ENCODE measurements around the gene RASGEF1C.

DNA sequence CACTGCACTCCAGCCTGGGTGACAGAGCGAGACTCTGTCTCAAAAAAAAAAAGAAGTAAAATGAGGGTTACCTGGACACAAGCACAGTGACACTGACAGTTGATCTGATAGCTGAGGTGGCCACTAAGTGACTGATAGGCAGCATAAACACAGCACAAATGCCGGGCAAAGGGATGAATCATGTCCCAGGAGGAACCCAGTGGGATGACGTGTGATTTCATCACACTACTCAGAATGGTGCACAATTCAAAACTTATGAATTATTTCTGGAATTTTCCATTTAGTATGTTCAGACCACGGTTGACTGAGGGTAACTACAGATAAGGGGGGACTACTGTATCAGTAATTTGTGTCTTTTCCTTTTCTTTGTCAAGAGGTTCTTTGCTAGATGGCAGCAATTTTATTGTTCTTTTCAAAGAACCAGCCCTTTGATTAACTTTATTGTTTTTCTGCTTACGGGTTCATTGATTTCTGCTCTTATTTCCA, 103.1 kb downstream of the RASGEF1C start:
- TF ChIP-seq EZH2phosphoT487 (conservative IDR thresholded peaks at IDR 0.05; ENCODE audit: low read length) (no peak), CTCF (IDR thresholded peaks at IDR 0.05; ENCODE audit: insufficient read depth, low read length, poor library complexity, severe bottlenecking) (no peak)
